Stimulated activated CD4-positive, alpha-beta T cell treated with anti-CD3 and anti-CD28 coated beads, TNF-alpha, amount 100 ng/mL, for 24 hours (primary cell): ENCODE results near the gene MAN1A1.

Experiments used
- DNase-seq, 3 experiments: peaks; one replicate each; pipeline ENCODE4 v3.0.0-alpha.2; 2020; ENCODE audit warnings: low read depth in 3 of 3

MAN1A1 gene

DNA sequence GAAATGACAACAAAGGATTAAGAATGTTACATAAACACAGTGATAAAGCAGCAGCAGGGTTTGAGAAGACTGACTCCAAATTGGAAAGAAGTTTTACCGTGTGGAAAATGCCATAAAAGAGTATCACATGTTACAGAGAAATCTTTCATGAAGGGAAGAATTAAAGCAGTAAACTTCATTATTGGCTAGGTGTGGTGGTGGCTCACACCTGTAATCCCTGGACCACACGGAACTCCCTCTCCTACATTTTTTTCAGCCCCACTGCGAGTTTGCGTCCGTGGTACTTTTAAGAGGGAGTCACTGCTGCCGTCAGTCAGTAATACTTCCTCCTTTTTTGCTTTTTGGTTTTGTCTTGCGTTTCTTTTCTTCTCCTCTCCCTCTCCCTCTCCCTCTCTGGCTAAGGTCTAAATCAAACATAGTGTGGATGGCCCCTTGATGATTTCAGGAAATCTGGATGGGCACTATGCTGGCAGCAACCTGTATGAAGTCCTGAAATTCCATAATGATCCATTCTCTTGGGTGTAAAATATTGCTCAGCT, 112.3 kb downstream of the MAN1A1 start:
- DNase-seq: no peak

DNA sequence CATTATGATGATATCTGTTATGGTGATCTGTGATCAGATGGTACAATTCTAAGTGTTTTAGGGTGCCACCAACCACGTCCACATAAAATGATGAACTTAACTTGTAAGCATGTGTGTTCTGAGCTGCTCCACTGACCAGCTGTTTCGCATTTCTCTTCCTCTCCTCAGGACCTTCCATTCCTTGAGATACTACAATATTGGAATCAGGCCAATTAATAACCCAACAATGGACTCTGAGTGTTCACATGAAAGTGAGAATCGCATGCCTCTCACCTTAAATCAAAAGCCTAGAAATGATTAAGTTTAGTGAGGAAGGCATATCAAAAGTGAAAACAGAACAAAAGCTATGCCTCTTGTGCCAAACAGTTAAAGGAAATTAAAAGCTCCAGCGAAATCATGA, 114.6 kb downstream of the MAN1A1 start:
- DNase-seq: no peak

DNA sequence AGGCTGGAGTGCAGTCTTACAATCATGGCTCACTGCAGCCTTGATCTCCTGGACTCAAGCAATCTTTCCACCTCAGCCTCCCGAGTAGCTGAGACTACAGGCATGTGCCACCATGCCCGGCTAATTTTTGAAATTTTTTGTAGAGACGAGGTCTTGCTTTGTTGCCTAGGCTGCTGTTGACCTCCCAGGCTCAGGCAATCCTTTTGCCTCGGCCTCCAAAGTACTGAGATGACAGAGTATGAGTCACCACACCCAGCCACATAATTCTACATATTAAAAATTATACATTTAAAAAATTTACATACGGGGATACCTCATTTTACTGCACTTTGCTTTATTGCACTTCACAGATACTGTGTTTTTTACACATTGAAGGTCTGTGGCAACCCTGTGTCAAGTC, 115.1 kb downstream of the MAN1A1 start:
- no peak for DNase-seq

DNA sequence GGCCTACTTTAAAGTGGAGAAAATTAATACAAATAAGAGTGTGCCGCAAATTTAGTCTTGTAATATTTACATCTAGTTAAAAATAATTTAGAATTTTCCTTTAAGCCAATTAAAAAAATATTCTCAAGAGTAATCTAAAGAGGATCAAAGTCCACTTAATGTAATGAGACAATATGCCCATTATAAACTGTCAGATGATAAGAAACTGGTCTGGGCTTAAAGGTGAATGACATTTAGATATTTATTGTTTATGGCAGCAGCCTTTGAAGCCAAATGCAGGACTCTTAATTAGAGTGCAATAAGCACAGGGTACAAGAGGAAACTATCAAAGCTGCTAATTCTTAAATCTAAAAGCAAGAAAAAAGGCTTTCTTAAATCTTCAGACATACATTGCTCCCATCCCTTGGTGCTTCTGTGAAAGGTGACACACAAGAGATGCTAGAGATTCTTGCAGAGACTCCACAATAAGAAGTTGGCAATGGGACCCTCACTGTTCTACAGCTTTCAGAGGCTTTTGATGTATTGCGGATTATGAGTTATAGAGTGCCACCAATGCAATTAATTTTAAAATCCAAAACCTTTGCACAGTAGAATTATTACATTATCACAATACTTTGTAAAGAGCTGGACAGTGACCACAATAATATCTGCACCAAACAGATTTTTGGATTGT, 116.1 kb downstream of the MAN1A1 start:
- DNase-seq: no peak

DNA sequence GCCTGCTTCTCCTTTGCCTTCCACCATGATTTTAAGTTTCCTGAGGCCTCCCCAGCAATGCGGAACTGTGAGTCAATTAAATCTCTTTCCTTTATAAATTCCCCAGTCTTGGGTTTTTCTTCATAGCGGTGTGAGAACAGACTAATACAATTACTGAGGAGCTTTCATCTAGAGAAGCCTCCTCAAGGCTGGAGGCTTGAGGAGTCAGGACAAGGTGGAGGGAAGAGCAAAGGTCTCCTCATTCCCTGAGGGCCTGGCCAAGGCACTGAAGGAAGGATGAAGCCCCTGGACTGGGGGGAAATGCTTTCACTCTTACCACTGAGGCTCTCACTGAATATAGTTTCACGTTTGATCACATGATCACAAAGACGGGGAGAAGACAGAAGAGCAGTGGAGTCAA, 118.2 kb downstream of the MAN1A1 start:
- DNase-seq: no peak

DNA sequence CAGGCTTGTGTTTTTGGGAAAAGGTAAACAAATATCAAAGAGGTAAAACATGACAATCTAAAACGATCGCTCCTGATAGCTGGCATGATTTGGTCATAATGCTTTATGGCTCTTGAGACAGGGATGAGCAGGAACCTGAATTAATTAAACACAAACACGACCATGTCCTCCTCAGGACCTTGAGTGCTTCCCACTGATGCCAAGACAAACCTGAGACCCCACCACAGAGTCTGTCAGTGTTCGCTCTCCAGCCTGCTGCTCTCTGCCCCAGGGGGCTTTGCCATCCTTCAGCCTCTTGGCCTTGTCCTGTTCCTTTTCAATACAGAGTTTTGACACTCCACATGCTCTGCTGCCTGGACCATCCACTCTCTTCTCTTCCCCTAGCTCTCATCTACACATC, 119.4 kb downstream of the MAN1A1 start:
- DNase-seq: no peak

DNA sequence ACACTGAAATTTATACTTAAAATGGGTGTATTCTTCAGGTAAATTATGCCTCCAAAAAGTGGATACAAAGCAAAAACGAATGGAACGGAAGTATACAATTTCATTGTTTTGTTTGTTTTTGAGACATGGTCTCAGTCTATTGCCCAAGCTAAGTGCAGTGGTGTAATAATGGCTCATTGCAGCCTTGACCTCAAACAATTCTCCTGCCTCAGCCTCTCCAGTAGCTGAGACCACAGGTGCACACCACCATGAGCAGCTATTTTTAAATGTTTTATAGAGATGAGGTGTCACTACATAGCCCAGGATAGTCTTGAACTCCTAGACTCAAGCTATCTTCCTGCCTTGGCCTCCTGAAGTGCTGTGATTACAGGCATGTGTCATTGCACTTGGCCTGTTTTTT, 122.2 kb downstream of the MAN1A1 start:
- no peak for DNase-seq

DNA sequence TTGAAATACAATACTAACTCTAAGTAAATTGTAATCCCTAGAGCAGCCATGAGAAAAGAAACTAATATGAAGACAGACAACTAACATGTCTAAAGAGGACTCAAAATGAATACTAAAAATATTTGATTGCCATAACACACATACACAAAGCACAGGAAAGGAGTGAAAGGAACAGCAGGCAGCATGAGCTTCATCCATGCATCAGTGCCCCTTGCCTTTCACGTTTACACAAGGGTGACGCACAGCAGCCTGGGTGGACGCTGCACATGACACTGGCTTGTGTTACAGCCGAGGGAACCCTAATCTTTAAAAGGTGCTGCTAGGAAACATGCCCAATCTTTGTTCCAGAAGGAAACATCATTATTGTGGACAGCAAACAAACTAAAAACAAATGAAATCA, 123.5 kb downstream of the MAN1A1 start:
- DNase-seq: no peak

DNA sequence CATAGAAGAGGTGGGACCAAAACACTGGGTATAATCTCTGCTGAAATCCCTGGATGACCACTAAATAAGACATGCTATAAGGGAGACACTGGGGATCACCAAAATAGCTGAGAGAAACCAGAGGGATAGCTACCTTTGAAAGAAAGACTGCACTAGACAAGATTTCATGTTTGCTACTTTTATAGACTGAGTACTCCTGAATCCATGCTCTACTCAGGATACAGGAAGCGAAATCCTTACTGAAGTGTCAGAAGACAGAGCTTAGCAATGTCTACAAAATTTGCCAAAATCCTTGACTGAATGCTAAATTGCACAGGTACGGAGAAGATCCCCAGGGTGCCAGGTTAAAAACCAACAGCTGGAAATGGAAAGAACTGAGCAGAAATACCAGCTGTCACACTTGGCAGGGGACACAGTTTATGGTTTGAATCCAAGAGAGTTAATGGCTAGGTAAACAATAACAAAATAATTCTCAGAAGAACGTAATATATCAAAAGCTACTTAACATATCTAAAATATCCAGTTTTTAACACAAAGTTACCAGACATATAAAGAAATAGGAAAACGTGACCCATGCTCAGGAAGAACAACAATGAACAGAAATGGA, 125.4 kb downstream of the MAN1A1 start:
- no peak for DNase-seq

DNA sequence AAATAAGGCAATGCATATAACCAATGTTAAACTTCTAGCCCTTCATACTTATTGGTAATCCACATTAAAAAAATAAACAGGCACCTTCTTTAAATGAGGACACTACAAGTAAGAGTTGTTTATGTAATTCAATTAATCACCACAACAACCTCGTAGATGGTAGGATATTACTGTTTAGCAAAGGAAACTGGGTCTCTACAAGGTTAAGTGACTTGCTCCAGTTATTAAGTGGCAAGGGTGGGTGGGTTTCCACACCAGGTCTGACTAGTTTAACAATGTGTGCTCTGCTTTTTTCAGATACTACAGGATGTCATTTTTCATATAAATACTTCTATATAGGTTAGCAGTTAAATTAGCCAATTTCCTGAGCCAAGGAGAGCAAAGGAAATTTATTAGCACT, 129.1 kb downstream of the MAN1A1 start:
- no peak for DNase-seq

DNA sequence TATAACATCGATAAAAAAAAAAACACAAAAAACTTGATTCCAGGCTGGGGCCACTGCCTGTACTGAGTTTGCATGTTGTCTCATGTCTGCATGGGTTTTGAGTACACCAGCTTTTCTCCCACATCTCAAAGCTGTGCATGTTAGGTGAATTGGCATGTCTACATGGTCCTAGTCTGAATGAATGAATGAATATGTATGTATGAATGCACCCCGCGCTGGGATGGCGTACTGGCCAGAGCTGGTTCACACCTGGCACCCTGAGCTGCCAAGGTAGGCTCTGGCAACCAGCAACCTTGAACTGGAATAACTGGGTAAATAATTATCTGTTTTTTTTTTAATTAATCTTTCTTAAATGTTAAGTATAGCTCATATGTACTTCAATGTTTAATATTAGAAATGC, 131.0 kb downstream of the MAN1A1 start:
- DNase-seq: no peak

DNA sequence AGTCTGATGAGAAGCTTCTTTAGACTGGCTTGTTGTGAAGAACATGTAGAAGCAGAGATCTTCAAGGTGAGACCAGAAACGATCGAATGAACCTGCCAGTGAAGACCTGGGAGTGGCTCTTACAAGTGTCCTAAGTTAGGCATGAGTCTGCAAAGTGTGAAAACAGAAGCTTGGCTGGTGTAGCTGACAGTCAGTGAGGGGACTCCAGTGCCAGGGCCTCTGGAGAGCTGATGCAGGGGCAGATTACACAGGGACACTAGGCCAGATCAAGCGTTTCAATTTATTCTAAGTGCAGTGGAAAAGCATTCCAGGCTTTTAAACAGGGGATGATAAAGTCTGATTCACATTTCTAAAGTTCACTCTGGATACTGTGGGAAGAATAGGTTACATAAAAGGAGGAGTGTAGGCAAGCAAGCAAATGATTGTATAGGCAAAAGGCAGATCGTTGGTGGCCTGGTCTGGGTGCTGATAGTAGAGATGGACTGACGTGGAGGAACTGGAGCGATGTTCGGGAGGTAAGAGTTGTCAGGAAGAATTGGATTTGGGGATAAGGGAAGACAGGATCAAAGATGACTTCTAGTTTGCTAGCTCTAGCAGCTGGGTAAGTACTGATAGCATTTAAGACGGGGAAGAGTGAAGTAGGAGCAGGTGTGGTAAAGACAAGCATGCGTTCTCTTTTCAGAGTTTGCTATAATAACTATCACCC, 133.5 kb downstream of the MAN1A1 start:
- no peak for DNase-seq

DNA sequence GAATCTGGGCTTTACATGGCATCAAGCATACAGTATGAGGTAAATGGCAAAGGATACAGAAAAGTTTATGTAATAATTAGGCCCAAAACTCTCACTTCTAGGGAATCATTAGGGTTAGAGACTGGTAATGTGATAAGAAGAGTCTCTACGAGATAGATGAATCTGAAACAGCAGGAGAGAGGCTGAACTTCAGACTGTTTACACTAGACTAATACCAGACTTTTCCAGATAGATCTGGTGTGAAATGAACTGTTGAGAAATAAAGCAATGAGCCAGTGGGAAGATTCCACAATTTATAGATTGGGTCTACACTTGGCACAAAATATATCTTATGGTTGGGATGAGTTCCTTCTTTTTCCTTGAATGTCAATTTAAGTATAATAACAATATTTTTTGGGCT, 134.3 kb downstream of the MAN1A1 start:
- no peak for DNase-seq

DNA sequence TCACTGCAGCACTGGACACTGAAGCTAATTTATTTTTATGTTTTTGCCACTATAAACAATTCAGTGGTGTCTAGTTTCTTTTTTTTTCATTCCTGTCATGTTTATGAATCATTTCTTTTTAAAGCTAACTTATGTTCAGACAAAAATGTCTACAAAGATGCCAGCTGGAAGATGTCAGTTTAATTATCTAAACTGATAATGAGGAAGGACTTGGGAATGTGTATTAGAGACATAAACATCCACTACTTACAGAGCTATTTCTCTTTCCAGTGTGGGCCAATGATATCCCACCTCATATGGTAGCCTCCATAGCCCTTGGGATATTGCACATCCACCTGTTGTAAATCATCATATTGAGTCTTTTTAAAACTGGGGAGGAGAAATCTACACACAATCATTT, 139.0 kb downstream of the MAN1A1 start:
- DNase-seq: no peak

DNA sequence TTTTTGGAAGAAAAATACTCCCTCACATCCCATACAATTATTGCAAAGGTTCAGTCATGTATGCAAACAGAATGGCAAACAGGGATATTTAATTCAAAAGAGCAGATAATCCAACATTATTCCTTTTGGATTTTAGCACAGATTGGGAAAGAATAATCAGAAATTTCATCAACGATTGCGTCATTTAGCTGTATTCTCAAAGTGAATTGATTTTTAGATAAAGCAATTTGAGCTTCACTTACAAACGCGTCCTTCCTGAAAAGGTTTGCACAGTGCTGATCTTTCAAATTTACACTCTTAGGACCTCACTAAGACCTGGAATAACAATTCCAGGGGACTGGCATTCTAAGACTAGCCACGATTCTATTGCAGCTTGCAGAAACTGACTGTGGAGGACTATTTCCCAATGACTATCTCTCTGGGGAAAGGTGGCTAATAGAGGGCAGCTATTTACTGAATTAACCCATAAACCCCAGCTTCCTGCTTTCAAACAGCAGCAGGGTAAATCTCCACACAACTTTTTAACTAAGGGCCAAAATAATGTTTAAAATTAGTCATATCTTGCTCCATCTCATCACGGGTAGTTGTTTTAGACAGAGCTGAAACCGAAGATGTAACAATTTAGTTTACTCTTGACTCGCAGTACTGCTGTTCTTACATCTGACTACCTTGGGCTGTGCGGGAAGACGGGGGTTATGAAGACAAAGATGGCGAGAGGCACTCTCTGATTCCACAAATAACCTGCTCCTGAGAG, 139.9 kb downstream of the MAN1A1 start:
- DNase-seq: no peak

DNA sequence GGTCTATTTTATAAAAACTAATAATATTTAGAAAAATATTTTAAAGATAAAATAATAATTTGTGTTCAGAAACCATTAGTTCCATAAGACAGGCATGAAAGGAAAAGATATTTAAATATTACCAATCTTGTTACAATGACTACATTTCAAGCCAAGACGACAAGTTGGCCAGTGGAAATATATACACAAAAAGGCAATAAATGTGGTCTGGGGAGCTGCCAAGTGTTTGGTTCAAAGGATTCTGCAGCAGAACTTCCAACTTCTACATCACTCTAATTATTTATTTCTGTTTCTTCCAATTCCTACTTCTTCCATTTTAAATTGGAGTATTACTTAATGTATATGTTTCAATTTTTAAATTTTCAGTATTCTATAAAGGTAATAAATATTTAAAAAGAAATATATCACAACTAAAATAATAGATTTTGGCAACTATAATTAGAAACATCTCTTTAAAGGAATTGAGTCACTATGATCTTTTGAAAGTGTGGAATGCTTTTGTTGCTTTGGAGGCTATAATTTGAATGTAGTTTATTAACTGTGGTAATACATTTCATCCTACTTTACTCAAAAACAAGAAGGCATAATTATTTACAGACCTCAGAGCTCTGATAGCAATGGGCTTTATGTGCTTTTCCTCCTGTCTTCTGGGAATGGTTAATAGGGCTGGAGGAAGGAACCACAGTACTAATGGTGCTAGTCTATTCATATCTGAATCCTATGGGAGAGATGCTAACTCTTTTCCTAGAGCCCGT, 141.4 kb downstream of the MAN1A1 start:
- DNase-seq: no peak

DNA sequence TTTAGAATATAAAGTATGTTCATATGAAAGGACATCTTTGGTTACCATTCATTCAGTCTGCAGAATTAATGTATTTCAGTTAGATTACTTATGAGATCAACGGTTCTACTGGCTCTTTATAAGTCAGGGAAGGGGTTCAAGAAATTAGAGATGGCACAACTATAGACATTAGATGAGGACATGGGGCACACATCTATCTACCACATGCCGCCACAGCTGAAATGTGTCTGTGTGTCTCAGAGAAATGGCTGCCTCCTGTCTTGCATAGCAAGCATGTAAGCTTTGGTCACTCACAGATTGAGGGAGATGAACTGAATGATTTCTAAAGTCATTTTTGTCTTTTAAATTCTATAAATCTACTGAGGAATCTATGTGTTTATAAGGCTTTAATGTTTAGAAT, 142.2 kb downstream of the MAN1A1 start:
- no peak for DNase-seq

DNA sequence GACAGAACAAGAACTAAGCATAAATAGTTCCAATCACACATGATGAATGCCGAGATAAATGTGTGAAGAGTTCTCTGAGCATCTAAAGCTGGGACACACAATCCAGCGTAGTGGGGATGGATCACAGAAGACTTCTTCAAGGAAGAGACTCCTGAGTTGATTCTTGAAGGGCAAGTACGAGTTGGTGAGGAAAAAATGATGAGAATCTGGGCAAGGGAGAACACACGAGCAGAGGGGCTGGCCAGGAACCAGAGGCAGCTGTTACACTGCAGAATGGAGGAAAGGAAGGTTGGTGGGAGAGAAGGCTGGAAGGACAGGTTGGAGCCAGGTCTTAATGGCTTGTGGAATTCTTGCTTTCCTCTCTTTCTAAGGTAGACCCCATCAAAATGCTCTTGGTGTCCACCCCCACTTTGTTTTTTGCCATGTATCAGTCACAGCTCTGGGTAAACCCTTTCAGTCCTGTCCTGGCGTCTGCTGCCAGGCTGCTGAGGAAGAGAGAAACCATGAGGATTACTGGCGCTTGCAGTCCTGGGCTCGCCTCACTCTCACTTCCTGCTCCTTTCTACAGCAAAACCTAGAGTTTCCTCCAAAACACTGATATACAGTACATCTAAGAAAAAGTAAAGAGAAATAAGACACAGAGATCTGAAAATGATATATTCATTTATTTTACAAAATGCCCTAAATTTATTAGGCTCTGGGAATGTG, 143.5 kb downstream of the MAN1A1 start:
- no peak for DNase-seq

DNA sequence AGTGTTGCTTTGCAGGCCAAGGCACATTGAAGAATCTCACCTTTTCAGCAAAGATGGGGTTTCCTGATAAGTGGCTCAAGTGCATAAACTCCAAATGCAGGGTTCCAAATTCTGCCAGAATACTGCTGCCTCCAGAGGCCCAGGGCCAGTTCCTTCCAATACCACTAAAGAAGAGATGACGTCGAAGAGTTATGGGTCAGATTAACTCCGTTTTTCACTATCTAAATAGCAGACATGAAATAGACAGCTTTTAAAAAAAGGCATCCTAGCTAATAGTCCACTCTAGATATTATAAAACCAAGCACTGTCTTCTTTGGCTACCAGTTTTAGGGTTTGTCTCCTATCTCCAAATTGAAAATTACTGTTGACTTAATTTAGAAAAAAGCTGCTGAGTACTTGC, 144.8 kb downstream of the MAN1A1 start:
- no peak for DNase-seq

DNA sequence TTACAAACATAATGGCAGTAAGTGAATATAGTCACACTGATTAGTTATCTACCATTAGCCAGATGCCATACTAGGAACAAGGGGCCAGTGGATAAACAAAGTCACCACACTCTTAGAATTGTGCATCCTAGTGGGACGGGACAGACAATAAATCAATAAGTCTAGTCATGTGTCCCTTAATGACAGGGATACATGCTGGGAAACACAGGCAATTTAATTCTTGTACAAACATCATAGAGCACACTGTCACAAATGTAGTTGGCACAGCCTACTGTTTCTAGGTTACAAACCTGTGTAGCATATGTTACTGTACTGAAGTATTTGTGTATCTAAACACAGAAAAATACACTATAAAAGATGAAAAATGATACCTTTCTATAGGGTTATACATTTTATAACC, 148.1 kb downstream of the MAN1A1 start:
- DNase-seq: no peak
